ENCODE measurements around the gene VPS26A. TPM values are rescaled to one million over a fixed set of nuclear protein-coding genes. Genes with fewer than 3 reads are reported as not detected.

Gene VPS26A
- total RNA-seq, 6 experiments from 2014 or later = 47.9 to 62.8 (median 61.4) TPM

DNA sequence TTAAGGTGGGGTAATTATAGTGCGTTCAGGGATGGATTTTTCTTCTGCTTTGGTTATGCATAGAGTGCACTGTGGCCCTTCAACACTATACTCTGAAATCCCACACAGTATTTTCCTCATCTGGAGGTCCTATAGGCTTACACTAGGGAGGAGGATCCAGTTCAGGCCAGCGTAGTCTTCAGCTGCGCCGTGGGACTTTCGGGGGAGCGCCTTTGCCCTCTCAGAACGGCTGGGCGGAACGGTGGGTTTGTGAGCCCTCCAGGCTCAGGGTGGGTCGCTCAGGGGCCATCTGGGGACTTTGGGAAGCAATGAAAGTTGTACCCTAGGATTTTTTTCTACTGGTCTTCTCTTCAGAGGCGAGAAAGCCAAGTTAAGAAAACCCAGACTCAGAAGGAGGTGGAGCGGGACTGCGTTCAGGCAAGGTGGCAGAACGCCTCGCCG lies 652 bp upstream of the VPS26A start:
- TF ChIP-seq, protein P1, sequence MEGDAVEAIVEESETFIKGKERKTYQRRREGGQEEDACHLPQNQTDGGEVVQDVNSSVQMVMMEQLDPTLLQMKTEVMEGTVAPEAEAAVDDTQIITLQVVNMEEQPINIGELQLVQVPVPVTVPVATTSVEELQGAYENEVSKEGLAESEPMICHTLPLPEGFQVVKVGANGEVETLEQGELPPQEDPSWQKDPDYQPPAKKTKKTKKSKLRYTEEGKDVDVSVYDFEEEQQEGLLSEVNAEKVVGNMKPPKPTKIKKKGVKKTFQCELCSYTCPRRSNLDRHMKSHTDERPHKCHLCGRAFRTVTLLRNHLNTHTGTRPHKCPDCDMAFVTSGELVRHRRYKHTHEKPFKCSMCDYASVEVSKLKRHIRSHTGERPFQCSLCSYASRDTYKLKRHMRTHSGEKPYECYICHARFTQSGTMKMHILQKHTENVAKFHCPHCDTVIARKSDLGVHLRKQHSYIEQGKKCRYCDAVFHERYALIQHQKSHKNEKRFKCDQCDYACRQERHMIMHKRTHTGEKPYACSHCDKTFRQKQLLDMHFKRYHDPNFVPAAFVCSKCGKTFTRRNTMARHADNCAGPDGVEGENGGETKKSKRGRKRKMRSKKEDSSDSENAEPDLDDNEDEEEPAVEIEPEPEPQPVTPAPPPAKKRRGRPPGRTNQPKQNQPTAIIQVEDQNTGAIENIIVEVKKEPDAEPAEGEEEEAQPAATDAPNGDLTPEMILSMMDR (IDR thresholded peaks at IDR 0.05) = peak; percentile 62
- H3K9me3 Mint-ChIP-seq = no peaks in the 10 kb centered on the region
- peak; percentile 52 for DNase-seq
- H3K4me1 Mint-ChIP-seq (ENCODE audit: low read depth) = peaks cover 30% of the 10 kb centered on the region
- peak overlapping the region; percentile 97 for H3K4me3 Mint-ChIP-seq
- peak overlapping the region; percentile 99 for H3K27ac Mint-ChIP-seq
- peaks cover 4% of the 10 kb centered on the region for H3K27me3 Mint-ChIP-seq (ENCODE audit: insufficient read depth)
- H3K36me3 Mint-ChIP-seq (ENCODE audit: low read depth) = no peaks in the 10 kb centered on the region

DNA sequence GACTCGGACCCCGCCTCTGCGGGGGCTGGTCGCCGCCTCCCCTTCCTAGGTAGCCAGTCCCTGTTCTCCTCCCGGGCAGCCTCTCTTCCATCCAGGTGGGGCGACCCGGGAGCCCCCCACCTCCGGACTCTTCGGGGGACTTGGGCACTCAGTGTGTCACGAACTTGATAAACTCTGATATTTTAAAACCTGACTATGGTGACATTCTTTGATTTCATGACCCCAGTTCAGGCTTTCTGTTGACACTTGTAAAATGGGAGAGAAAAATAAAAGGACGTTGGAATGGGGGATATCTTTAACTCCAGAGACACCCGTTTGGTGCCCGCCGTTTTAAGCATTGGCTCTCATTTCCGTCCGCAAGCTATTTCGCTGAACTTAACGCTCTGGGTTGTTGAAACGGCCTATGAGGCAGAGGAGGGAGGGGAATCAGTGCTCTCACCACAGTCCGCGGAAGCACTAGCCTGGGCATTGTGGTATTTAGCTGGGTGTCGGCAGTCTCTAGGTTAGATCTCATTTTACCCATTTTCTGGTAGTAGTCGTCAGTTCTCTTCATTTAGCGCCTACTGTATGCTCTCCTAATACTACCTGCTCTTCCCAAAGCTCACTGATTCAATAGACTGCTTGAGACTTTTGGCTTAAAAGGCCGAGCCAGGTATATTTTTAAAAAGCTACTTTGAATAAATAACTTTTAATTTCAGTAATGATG lies 738 bp downstream of the VPS26A start:
- DNase-seq = peak; percentile 49
- TF ChIP-seq, protein P1 (IDR thresholded peaks at IDR 0.05) = no peak
- H3K4me1 Mint-ChIP-seq (ENCODE audit: low read depth) = peaks cover 31% of the 10 kb centered on the region

DNA sequence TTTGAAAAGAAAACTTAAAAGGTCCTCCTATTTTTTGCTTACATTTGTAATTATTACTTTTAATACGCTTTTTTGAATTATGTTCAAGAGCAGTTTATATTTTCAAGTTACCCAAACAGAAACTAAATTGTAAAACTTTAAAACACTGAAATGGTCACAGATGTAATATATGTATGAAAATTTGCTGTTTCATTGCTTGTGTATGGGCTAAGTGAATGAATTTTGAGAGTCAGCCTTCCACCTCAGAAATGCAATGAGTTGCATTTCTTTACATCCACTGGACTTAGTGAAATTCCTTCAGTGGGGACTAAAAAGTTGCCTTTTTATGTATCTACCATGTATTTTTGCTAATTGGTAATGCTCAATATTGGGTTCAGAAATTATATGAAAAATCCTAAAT lies 1.6 kb downstream of the VPS26A start:
- Mint-ChIP-seq H3K36me3 (ENCODE audit: low read depth) (no peaks in the 10 kb centered on the region), H3K4me3 (peak overlapping the region; percentile 97), H3K9me3 (no peaks in the 10 kb centered on the region), H3K27ac (peak overlapping the region; percentile 92), H3K4me1 (ENCODE audit: low read depth) (peaks cover 33% of the 10 kb centered on the region), H3K27me3 (ENCODE audit: insufficient read depth) (peaks cover 4% of the 10 kb centered on the region)
- no peak for DNase-seq
- TF ChIP-seq, protein P1 (IDR thresholded peaks at IDR 0.05) = no peak

More for the DNA sequence above, 738 bp downstream of the VPS26A start:
- peak overlapping the region; percentile 92 for H3K27ac Mint-ChIP-seq
- H3K4me3 Mint-ChIP-seq = peak overlapping the region; percentile 97
- H3K9me3 Mint-ChIP-seq = no peaks in the 10 kb centered on the region
- peaks cover 4% of the 10 kb centered on the region for H3K27me3 Mint-ChIP-seq (ENCODE audit: insufficient read depth)
- no peaks in the 10 kb centered on the region for H3K36me3 Mint-ChIP-seq (ENCODE audit: low read depth)

DNA sequence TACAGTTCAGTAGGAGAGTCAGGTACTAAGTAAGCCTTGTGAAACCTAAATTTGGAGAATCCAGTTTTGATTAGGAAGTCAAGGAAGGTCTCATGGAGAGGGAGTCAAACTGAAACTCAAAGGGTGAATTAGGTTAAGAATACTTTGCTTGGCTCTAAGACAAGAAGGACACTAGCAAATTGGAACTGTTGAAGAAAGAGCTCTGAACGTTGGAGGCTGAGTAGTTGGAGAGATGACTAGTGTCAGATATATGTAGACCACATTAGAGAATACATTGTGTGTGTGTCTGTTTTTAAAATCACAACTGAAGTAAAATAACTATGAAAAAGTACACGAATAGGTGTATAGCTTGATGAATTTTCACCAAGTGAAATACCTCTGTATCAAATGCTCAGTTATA lies 6.3 kb downstream of the VPS26A start:
- no peaks in the 10 kb centered on the region for H3K9me3 Mint-ChIP-seq
- H3K4me1 Mint-ChIP-seq (ENCODE audit: low read depth) = peaks cover 24% of the 10 kb centered on the region
- peaks cover 8% of the 10 kb centered on the region; the same call in 1 of the 2 replicates for H3K36me3 Mint-ChIP-seq (ENCODE audit: low read depth)
- H3K27ac Mint-ChIP-seq = peak overlapping the region; percentile 22
- TF ChIP-seq, protein P1 (IDR thresholded peaks at IDR 0.05) = no peak
- DNase-seq = peak; percentile 25
- H3K27me3 Mint-ChIP-seq (ENCODE audit: insufficient read depth) = peaks cover 3% of the 10 kb centered on the region; the same call in 1 of the 2 replicates
- no peak overlapping the region for H3K4me3 Mint-ChIP-seq

DNA sequence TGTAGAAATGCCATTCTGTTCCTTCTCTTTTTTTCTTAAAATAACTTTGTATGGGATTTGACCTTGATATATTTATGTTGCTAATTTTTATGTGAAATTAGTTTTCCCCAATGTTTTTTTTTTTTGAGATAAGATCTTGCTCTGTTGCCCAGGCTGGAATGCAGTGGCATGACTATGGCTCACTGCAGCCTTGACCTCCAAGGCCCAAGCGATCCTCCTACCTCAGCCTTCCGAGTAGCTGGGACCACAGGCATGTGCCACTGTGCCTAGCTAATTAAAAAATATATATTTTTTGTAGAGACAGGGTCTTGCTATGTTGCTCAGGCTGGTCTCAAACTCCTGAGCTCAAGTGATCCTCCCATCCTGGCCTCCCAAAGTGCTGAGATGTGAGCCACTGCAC lies 16.0 kb downstream of the VPS26A start:
- DNase-seq = no peak
- H3K9me3 Mint-ChIP-seq = no peaks in the 10 kb centered on the region

More for the DNA sequence above, 16.0 kb downstream of the VPS26A start:
- Mint-ChIP-seq H3K27me3 (ENCODE audit: insufficient read depth) (no peaks in the 10 kb centered on the region), H3K4me1 (ENCODE audit: low read depth) (peaks cover 10% of the 10 kb centered on the region), H3K4me3 (no peak overlapping the region), H3K27ac (peak overlapping the region; percentile 43; the same call in 1 of the 2 replicates), H3K36me3 (ENCODE audit: low read depth) (peaks cover 7% of the 10 kb centered on the region)
- TF ChIP-seq, protein P1 (IDR thresholded peaks at IDR 0.05) = no peak

Data from HFFc6 (cell line).